Natural killer cell (primary cell): ENCODE measurements around the gene PRDM16. TPM values are rescaled to one million over a fixed set of nuclear protein-coding genes. Genes with fewer than 3 reads are reported as not detected.

Experiments used
- ATAC-seq, 3 donors: fragments of 150-1000 bp in 2 of 3; fragments of 200-7000 bp in 1 of 3; cut with Tn5 transposase; 1 replicate in 1 of 3; 2 replicates in 2 of 3; pipeline ENCODE4 v1.10.0; 2021; ENCODE audit warnings: mild to moderate bottlenecking in 2 of 3, moderate library complexity in 2 of 3
- DNase-seq, 2 donors: peaks; one replicate each; pipeline versions ENCODE4 v3.0.0 to v3.0.0-alpha.2; 2013 to 2021; ENCODE audit warnings: mixed read lengths in 1 of 2
- H3K27ac ChIP-seq: one replicate; pipeline ENCODE4 v1.5.1; 2013; ENCODE audit warnings: mild to moderate bottlenecking, low read length
- H3K27me3 ChIP-seq: one replicate; pipeline ENCODE4 v1.6.1; 2013; ENCODE audit warnings: low read length; ENCODE audit not compliant: control insufficient read depth, insufficient read depth
- H3K36me3 ChIP-seq: one replicate; pipeline ENCODE4 v1.6.1; 2013; ENCODE audit warnings: low read length; ENCODE audit not compliant: control insufficient read depth, insufficient read depth
- H3K4me1 ChIP-seq: one replicate; pipeline ENCODE4 v1.6.1; 2013; ENCODE audit warnings: low read length; ENCODE audit not compliant: control insufficient read depth, insufficient read depth
- H3K4me3 ChIP-seq: one replicate; pipeline ENCODE4 v1.5.1; 2013; ENCODE audit warnings: low read length
- H3K9me3 ChIP-seq: one replicate; pipeline ENCODE4 v1.6.1; 2013; ENCODE audit warnings: low read length; ENCODE audit not compliant: control insufficient read depth, insufficient read depth
- H3K27ac Mint-ChIP-seq, 2 donors: one replicate each; pipeline ENCODE4 v1.8.0; 2022; ENCODE audit warnings: mild to moderate bottlenecking in 2 of 2, mixed read lengths in 2 of 2, moderate library complexity in 1 of 2
- H3K27me3 Mint-ChIP-seq, 2 donors: one replicate each; pipeline ENCODE4 v1.8.0; 2022; ENCODE audit warnings: low read depth in 2 of 2, mixed read lengths in 2 of 2
- H3K36me3 Mint-ChIP-seq: one replicate; pipeline ENCODE4 v1.8.0; 2022; ENCODE audit warnings: mixed read lengths
- H3K4me1 Mint-ChIP-seq, 2 donors: one replicate each; pipeline ENCODE4 v1.8.0; 2022; ENCODE audit warnings: mixed read lengths in 2 of 2
- H3K4me3 Mint-ChIP-seq: one replicate; pipeline ENCODE4 v1.8.0; 2022; ENCODE audit warnings: mild to moderate bottlenecking, moderate library complexity, mixed read lengths
- H3K9me3 Mint-ChIP-seq, 2 donors: one replicate each; pipeline ENCODE4 v1.8.0; 2022; ENCODE audit warnings: mixed read lengths in 2 of 2
- WGBS: methylation state at CpG from one replicate; pipeline ENCODE4 v1.1.7; 2013; ENCODE audit warnings: missing lambda C conversion rate; ENCODE audit not compliant: insufficient coverage; 5-methylcytosine and 5-hydroxymethylcytosine counted together
- intact Hi-C: fragments of 100-400 bp; cut with micrococcal nuclease; formaldehyde crosslinking; loops from one replicate; pipeline ENCODE4 v1.14.2; 2022
- total RNA-seq, 4 donors: library from RNA; stranded (reverse); fragments of 120-200 nt in 1 of 4; gene quantifications; one replicate each; pipeline versions ENCODE4 v1.2.3 to v1.2.4, GENCODE V29; 2013 to 2022
- TF ChIP-seq, protein P1 (sequence below): fragments of 200-600 bp; IDR thresholded peaks from one replicate; pipeline ENCODE4 v1.8.0; 2022; ENCODE audit warnings: antibody characterized with exemption

The PRDM16 gene
- total RNA-seq, 3 donors from 2014 or later (not counting 1 experiment from before 2014, with no cell fraction given), result 0.25 to 0.64 TPM; not detected in 1

DNA sequence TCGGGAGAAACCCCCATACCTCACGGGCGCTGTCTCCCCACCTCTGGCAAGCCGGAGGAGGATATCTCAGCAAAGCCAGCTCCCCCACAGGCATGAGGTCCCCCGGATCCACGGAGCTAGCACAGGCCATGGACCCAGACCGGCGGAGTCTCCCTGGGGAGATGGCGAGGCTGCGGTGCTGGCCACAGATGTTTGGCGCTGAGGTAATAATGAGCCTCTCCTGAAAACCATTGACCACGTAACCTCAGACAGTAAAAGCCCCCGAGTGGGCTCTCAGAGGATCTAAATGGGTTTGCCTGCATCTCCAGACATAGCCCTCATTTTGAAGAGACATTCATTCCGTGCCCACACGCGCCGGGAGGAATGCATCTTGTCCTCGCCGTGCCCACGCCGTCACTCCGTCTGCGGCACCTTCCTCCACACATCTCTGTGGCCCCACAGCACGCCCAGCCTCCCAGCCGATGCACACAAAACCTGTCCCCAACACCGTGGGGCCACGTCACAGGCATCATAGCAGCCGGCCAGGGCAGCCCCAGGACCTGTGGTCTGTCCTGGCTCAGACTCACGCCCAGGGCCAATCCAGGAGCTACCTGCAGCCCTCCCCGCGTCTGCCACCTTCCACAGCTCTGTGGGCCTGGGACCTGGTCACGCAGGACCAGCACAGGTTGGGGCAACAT is 150.9 kb downstream of the PRDM16 start:
- Histone ChIP-seq H3K4me3 (no peak overlapping the region), H3K27ac (no peak overlapping the region), H3K27me3 (no peaks in the 10 kb centered on the region), H3K9me3 (no peaks in the 10 kb centered on the region), H3K4me1 (no peaks in the 10 kb centered on the region), H3K36me3 (no peaks in the 10 kb centered on the region)
- Mint-ChIP-seq H3K4me3 (no peak overlapping the region), H3K36me3 (no peaks in the 10 kb centered on the region), H3K9me3 (no peaks in the 10 kb centered on the region), H3K4me1 (no peaks in the 10 kb centered on the region), H3K27me3 (peaks cover 0 to 7% of the 10 kb centered on the region in 2 donors), H3K27ac (no peak overlapping the region)
- intact Hi-C loops, result no loop called here
- TF ChIP-seq, protein P1, sequence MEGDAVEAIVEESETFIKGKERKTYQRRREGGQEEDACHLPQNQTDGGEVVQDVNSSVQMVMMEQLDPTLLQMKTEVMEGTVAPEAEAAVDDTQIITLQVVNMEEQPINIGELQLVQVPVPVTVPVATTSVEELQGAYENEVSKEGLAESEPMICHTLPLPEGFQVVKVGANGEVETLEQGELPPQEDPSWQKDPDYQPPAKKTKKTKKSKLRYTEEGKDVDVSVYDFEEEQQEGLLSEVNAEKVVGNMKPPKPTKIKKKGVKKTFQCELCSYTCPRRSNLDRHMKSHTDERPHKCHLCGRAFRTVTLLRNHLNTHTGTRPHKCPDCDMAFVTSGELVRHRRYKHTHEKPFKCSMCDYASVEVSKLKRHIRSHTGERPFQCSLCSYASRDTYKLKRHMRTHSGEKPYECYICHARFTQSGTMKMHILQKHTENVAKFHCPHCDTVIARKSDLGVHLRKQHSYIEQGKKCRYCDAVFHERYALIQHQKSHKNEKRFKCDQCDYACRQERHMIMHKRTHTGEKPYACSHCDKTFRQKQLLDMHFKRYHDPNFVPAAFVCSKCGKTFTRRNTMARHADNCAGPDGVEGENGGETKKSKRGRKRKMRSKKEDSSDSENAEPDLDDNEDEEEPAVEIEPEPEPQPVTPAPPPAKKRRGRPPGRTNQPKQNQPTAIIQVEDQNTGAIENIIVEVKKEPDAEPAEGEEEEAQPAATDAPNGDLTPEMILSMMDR, result no peak
- DNase-seq (no peak), ATAC-seq (no peak)
- WGBS, result 88% methylated on average over 32 of the region's 32 CpGs

DNA sequence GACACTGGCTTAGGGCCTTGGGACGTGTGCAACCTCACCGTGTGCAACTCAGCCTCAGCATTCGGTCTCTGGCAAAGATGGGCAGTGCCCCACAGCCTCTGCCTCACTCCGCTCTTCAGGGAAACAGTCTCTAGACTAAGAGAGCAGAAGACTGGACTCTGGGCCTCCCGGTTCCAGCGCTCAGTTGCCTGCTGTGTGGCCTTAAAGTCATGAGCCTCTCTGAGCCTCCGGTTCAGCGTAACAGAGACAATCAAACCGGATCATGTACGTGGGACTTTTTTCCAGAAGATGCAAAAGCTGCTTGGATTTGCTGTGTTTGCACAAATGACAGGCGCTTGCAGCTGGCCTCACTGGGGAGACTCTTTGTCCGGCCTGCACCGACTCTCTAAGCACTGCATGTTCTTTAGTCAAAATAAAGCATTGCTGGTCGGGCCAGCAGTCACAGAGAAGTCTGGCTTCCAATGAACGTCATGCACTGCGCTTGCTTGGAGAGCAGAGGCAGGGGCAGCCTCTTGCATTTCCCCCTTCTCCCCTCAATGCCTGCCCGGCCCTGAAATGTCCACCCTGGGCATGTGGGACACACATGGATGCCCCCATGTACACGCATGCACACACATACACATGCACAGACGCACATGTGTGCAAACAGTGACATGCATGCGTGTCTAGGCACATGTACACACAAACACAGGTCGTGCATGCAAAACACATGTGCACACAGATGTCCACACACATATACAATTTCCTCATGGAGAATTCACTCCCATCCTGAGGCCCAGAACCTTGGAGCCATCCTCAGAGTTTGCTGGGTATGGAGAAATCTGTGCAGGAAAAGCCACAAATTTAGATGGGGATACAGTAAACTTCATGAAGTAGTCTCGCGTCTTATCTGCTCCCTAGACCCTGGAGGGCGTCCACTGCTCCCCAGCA is 152.4 kb downstream of the PRDM16 start:
- Histone ChIP-seq H3K4me1 (no peaks in the 10 kb centered on the region), H3K27me3 (no peaks in the 10 kb centered on the region), H3K4me3 (no peak overlapping the region), H3K9me3 (no peaks in the 10 kb centered on the region), H3K36me3 (no peaks in the 10 kb centered on the region), H3K27ac (no peak overlapping the region)
- DNase-seq (no peak), ATAC-seq (no peak)
- Mint-ChIP-seq H3K9me3 (no peaks in the 10 kb centered on the region), H3K36me3 (no peaks in the 10 kb centered on the region), H3K4me3 (no peak overlapping the region), H3K27ac (no peak overlapping the region), H3K27me3 (peaks cover 0 to 5% of the 10 kb centered on the region in 2 donors), H3K4me1 (no peaks in the 10 kb centered on the region)
- intact Hi-C loops, result no loop called here
- TF ChIP-seq, protein P1, result no peak
- 74% methylated on average over 24 of the region's 24 CpGs for WGBS

DNA sequence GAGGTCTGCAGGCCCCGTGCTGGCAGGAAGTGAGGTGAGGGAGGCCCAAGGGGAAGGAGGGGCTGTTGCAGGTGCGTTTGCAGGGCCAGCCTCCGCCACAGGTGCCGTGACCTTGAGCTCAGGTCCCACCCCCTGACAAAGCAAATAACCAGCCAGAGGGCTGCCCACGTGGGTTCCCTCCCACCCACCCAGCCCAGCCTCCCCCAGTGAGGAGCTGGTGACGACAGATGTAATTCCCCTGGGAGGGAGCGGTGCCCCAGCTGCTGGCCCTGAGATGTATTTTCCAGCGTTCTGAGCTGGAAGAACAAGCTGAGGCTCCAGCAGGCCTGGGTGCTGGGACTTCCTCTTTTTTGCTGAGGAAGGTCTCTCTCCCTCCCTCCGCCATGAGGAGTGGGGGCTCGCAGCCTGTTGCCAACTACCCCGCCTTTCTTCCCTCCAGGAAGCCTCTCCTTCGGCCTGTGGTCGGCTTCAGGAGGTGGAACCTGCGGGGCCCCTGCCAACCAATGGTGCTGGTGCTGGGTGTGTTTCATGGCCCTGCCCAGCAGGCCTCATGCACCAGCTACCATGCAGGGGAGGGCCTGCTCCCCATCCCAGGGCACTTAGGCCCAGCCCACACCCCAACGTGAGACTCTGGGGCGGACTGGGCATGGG is 153.2 kb downstream of the PRDM16 start:
- no peaks in the 10 kb centered on the region for H3K27me3 ChIP-seq

More for the DNA sequence above, 153.2 kb downstream of the PRDM16 start:
- Histone ChIP-seq H3K36me3 (no peaks in the 10 kb centered on the region), H3K27ac (no peak overlapping the region), H3K4me3 (no peak overlapping the region), H3K4me1 (no peaks in the 10 kb centered on the region), H3K9me3 (no peaks in the 10 kb centered on the region)
- intact Hi-C loops, result no loop called here
- peaks cover 0 to 5% of the 10 kb centered on the region in 2 donors for H3K27me3 Mint-ChIP-seq
- no peaks in the 10 kb centered on the region for H3K4me1 Mint-ChIP-seq
- TF ChIP-seq, protein P1, result no peak
- no peak for DNase-seq
- no peak overlapping the region for H3K4me3 Mint-ChIP-seq
- no peak for ATAC-seq
- H3K9me3 Mint-ChIP-seq, result no peaks in the 10 kb centered on the region
- H3K27ac Mint-ChIP-seq, result no peak overlapping the region
- H3K36me3 Mint-ChIP-seq, result no peaks in the 10 kb centered on the region
- 5% methylated on average over 14 of the region's 16 CpGs for WGBS
